Right atrium auricular region (tissue), 2 donors: Measurements from ENCODE around the gene PLEKHM1. TPM values are rescaled to one million over a fixed set of nuclear protein-coding genes. Genes with fewer than 3 reads are reported as not detected.
A peak's percentile ranks its signal among the peaks of the same experiment; 100 is the strongest.

Source experiments
- DNase-seq: peaks from one replicate; pipeline ENCODE4 v3.0.0-alpha.2; 2019; ENCODE audit warnings: low spot score
- H3K27ac ChIP-seq, 2 donors: fragments of 200-600 bp; sonication (generic); 1 replicate in 1 of 2; 2 replicates in 1 of 2; pipeline ENCODE4 v1.5.1; 2016 to 2019
- H3K27me3 ChIP-seq, 2 donors: fragments of 200-600 bp; sonication (generic); one replicate each; pipeline versions ENCODE4 v1.5.1 to v1.6.0; 2017 to 2019
- H3K36me3 ChIP-seq: fragments of 200-600 bp; sonication (generic); one replicate; pipeline ENCODE4 v1.5.1; 2016
- H3K4me1 ChIP-seq, 2 donors: fragments of 200-600 bp; sonication (generic); one replicate each; pipeline versions ENCODE4 v1.5.1 to v1.6.0; 2017 to 2019
- H3K4me3 ChIP-seq, 2 donors: fragments of 200-600 bp; sonication (generic); 1 replicate in 1 of 2; 2 replicates in 1 of 2; pipeline ENCODE4 v1.5.1; 2017 to 2019; ENCODE audit warnings: mild to moderate bottlenecking in 1 of 2, moderate library complexity in 1 of 2
- H3K9me3 ChIP-seq, 2 donors: fragments of 200-600 bp; sonication (generic); one replicate each; pipeline ENCODE4 v1.5.1; 2019
- CTCF ChIP-seq, 2 donors: fragments of 200-600 bp; sonication (generic); IDR thresholded peaks; one replicate each; pipeline ENCODE4 v1.5.1; 2019; ENCODE audit warnings: antibody characterized with exemption in 2 of 2
- total RNA-seq, 2 donors: library from RNA; depleted of rRNA; stranded (reverse); fragments of >200 nt; gene quantifications; one replicate each; pipeline ENCODE4 v1.1.0, GENCODE V29; 2016

Gene PLEKHM1
- total RNA-seq, 2 donors from 2014 or later: 26.9 to 46.1 TPM

GRCh38 chr17:45397796-45398195 is 92.7 kb downstream of the PLEKHM1 start:
- Histone ChIP-seq H3K27ac (no peak overlapping the region), H3K4me1 (peaks cover 0 to 15% of the 10 kb centered on the region in 2 donors), H3K36me3 (peaks cover 58% of the 10 kb centered on the region), H3K4me3 (no peak overlapping the region), H3K9me3 (no peaks in the 10 kb centered on the region), H3K27me3 (no peaks in the 10 kb centered on the region)
- no peak for DNase-seq
- no peak for TF ChIP-seq CTCF (IDR thresholded peaks at IDR 0.05)

- DNase-seq: no peak
- Histone ChIP-seq H3K27me3 (no peaks in the 10 kb centered on the region), H3K4me3 (no peak overlapping the region), H3K27ac (no peak overlapping the region), H3K9me3 (no peaks in the 10 kb centered on the region), H3K36me3 (peaks cover 47% of the 10 kb centered on the region), H3K4me1 (peaks cover 0 to 15% of the 10 kb centered on the region in 2 donors)
- TF ChIP-seq CTCF (IDR thresholded peaks at IDR 0.05): no peak
Measured at GRCh38 chr17:45396496-45397205, 93.9 kb downstream of the PLEKHM1 start.

GRCh38 chr17:45395569-45396415 is 94.7 kb downstream of the PLEKHM1 start:
- no peak for DNase-seq
- no peak for TF ChIP-seq CTCF (IDR thresholded peaks at IDR 0.05)
- Histone ChIP-seq H3K27me3 (no peaks in the 10 kb centered on the region), H3K4me1 (peaks cover 0 to 15% of the 10 kb centered on the region in 2 donors), H3K4me3 (peak overlapping the region in 1 of 2 donors; percentile 34), H3K27ac (no peak overlapping the region), H3K9me3 (no peaks in the 10 kb centered on the region), H3K36me3 (peaks cover 40% of the 10 kb centered on the region)

- TF ChIP-seq CTCF (IDR thresholded peaks at IDR 0.05): peak in 1 of 2 donors; percentile 84
- DNase-seq: peak; percentile 71
Measured at GRCh38 chr17:45394913-45395568, 95.5 kb downstream of the PLEKHM1 start.

GRCh38 chr17:45394564-45394912 is 96.0 kb downstream of the PLEKHM1 start:
- H3K27ac ChIP-seq: no peak overlapping the region
- H3K4me3 ChIP-seq: no peak overlapping the region

More at GRCh38 chr17:45394913-45395568, 95.5 kb downstream of the PLEKHM1 start:
- Histone ChIP-seq H3K4me3 (peak overlapping the region in 1 of 2 donors; percentile 34), H3K9me3 (no peaks in the 10 kb centered on the region), H3K27me3 (no peaks in the 10 kb centered on the region), H3K4me1 (peaks cover 0 to 15% of the 10 kb centered on the region in 2 donors), H3K36me3 (peaks cover 32% of the 10 kb centered on the region), H3K27ac (no peak overlapping the region)

More at GRCh38 chr17:45394564-45394912, 96.0 kb downstream of the PLEKHM1 start:
- H3K9me3 ChIP-seq: no peaks in the 10 kb centered on the region
- H3K4me1 ChIP-seq: peaks cover 0 to 15% of the 10 kb centered on the region in 2 donors
- no peaks in the 10 kb centered on the region for H3K27me3 ChIP-seq
- TF ChIP-seq CTCF (IDR thresholded peaks at IDR 0.05): no peak
- peaks cover 30% of the 10 kb centered on the region for H3K36me3 ChIP-seq
- DNase-seq: no peak
